Measurements from ENCODE around the gene UBE4B. TPM values are rescaled to one million over a fixed set of nuclear protein-coding genes. Genes with fewer than 3 reads are reported as not detected.
A peak's percentile ranks its signal among the peaks of the same experiment; 100 is the strongest.

The UBE4B gene
- total RNA-seq (10 to 100 TPM; 38.0 to 44.0 TPM), polyA plus RNA-seq (ENCODE audit: insufficient read length in 6 of 6) (10 to 100 TPM; 46.4 to 54.1 (median 48.5) TPM)
- long read RNA-seq, donor 1, partial matches to known transcripts, result 54 of 55 reads
- long read RNA-seq, donor 1, other reads (novel, unspliced or antisense), result 0 of 55 reads
- long read RNA-seq, donor 2, full-length matches to known transcripts, result 2 of 18 reads
- long read RNA-seq, donor 2, partial matches to known transcripts, result 16 of 18 reads
- long read RNA-seq, donor 2, other reads (novel, unspliced or antisense), result 0 of 18 reads
- long read RNA-seq, donor 3, full-length matches to known transcripts, result 4 of 10 reads
- long read RNA-seq, donor 3, partial matches to known transcripts, result 6 of 10 reads
- long read RNA-seq, donor 3, other reads (novel, unspliced or antisense), result 0 of 10 reads
- long read RNA-seq, donor 4, partial matches to known transcripts, result 1 of 3 reads
- long read RNA-seq, donor 4, other reads (novel, unspliced or antisense), result 1 of 3 reads
- long read RNA-seq, donor 5, full-length matches to known transcripts, result 1 of 18 reads
- long read RNA-seq, donor 5, partial matches to known transcripts, result 17 of 18 reads
- long read RNA-seq, donor 5, other reads (novel, unspliced or antisense), result 0 of 18 reads
- long read RNA-seq, donor 6, partial matches to known transcripts, result 6 of 6 reads
- long read RNA-seq, donor 6, other reads (novel, unspliced or antisense), result 0 of 6 reads
- long read RNA-seq, donor 7, partial matches to known transcripts, result 8 of 8 reads
- long read RNA-seq, donor 7, other reads (novel, unspliced or antisense), result 0 of 8 reads
- long read RNA-seq, donor 8, partial matches to known transcripts, result 18 of 20 reads
- long read RNA-seq, donor 8, other reads (novel, unspliced or antisense), result 0 of 20 reads
- long read RNA-seq, donor 9, result 0 reads
- long read RNA-seq, donor 10, partial matches to known transcripts, result 0 of 1 reads
- long read RNA-seq, donor 10, other reads (novel, unspliced or antisense), result 1 of 1 reads
- long read RNA-seq, donor 11, full-length matches to known transcripts, result 1 of 10 reads
- long read RNA-seq, donor 11, partial matches to known transcripts, result 9 of 10 reads
- long read RNA-seq, donor 11, other reads (novel, unspliced or antisense), result 0 of 10 reads
- long read RNA-seq, donor 12, full-length matches to known transcripts, result 1 of 17 reads
- long read RNA-seq, donor 12, partial matches to known transcripts, result 16 of 17 reads
- long read RNA-seq, donor 12, other reads (novel, unspliced or antisense), result 0 of 17 reads

DNA sequence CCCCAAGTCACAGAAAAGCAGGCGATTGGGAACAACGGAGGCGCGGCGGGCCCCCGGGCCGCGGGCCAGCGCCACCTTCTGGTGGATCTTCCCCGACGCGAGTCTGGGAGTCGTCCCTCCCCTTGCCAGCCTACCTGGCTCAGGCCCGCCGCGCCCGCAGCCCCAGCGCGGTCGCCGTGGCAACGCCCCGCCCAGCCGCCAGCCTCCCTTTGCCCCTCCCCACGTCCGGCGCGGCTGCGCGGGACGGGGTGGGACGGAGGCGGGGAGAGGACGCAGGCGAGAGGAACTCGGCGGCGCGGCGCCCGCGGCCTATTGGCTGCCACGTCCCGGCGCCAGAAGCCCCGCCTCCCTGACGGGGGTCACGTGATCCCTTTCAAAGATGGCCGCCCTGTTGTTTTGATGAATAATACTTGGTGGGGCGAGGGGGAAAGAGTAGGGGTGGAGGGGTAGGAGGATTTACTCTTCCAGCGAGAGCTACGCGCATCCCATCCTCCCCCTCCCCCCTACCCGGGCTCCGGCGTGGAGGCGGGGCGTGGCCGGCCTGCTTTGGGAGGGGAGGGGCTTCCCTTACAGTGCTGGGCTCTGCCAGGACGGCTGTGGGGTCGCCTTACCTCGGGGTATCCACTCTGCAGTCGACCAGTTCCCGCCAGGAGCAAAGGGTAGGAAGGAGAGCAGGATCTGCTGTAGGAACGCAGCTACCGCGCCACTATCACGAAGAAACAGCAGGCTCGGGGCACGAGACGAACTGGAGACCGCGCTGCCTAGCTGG is at the start of gene UBE4B:
UBE4B (plus strand) TSS at position 369 of the 769 bp plus-strand sequence. CDS start 713 bp downstream, outside the sequence.
- intact Hi-C loops (cut with DNase I), result loop anchor here in 1 of 2 donors (10.0 kb wide), 1 partner anchor 88 kb away; the partner anchor contains the start of genes LZIC and NMNAT1
- H3K9me3 ChIP-seq, result no peaks in the 10 kb centered on the region
- peak; percentile 97 to 100 (median 98) for DNase-seq
- H3K4me1 ChIP-seq, result peaks cover 9 to 28% of the 10 kb centered on the region in 2 donors
- peak within 1 kb of the TSS; percentile 89 to 94 for H3K27ac ChIP-seq
- peak within 1 kb of the TSS; percentile 70 to 98 for H3K4me3 ChIP-seq
- TF ChIP-seq, protein P1, sequence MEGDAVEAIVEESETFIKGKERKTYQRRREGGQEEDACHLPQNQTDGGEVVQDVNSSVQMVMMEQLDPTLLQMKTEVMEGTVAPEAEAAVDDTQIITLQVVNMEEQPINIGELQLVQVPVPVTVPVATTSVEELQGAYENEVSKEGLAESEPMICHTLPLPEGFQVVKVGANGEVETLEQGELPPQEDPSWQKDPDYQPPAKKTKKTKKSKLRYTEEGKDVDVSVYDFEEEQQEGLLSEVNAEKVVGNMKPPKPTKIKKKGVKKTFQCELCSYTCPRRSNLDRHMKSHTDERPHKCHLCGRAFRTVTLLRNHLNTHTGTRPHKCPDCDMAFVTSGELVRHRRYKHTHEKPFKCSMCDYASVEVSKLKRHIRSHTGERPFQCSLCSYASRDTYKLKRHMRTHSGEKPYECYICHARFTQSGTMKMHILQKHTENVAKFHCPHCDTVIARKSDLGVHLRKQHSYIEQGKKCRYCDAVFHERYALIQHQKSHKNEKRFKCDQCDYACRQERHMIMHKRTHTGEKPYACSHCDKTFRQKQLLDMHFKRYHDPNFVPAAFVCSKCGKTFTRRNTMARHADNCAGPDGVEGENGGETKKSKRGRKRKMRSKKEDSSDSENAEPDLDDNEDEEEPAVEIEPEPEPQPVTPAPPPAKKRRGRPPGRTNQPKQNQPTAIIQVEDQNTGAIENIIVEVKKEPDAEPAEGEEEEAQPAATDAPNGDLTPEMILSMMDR (IDR thresholded peaks at IDR 0.05), result peak; percentile 71 to 96
- H3K36me3 ChIP-seq, result peaks cover 0 to 15% of the 10 kb centered on the region in 2 donors
- no peaks in the 10 kb centered on the region for H3K27me3 ChIP-seq
- peak; percentile 99 for ATAC-seq

DNA sequence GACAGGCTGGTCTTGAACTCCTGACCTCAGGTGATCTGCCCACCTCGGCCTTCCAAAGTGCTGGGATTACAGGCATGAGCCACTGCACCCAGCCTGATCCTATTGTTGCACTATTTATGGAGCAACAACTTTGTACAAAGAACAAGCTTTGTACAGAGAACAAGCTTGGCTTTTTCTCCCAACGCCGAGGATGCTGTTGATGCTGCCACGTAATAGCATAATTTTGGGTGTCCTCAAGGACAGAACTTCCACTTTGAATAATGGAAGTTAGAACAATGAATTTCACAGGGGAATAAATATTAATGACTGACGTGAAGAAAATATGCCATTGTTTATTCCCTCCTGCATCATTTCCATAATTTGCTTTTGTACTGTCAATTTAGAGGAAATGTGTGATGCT is 48.5 kb upstream of the UBE4B start:
- TF ChIP-seq, protein P1 (IDR thresholded peaks at IDR 0.05), result no peak
- DNase-seq (no peak), ATAC-seq (no peak)
- no peaks in the 10 kb centered on the region for H3K27me3 ChIP-seq
- H3K9me3 ChIP-seq, result no peaks in the 10 kb centered on the region
- no peak overlapping the region for H3K4me3 ChIP-seq
- H3K36me3 ChIP-seq, result peaks cover 0 to 47% of the 10 kb centered on the region in 2 donors
- intact Hi-C loops (cut with DNase I), result no loop called here
- H3K27ac ChIP-seq, result no peak overlapping the region
- no peaks in the 10 kb centered on the region for H3K4me1 ChIP-seq

DNA sequence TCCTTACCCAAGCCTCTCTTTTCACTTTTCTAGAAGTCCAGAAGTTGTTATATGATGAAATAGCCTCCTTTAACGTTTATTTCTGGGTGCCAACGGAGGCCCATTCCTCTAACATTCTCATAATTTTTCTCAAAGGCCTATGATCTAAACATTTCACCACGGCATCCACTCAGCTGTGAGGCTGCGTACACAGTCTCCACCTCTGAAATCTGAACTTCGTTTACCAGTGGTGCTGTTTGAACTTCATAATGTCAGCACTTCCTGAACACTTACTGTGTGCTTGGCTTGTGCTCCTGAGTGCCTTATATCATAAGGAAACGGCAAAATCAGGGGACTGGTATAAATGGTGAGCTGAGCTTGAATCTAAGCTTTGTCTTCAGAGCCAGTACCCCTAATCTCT is 47.8 kb upstream of the UBE4B start:
- Histone ChIP-seq H3K4me3 (no peak overlapping the region), H3K9me3 (no peaks in the 10 kb centered on the region), H3K36me3 (peaks cover 0 to 40% of the 10 kb centered on the region in 2 donors), H3K4me1 (peaks cover 0 to 5% of the 10 kb centered on the region in 2 donors), H3K27me3 (no peaks in the 10 kb centered on the region), H3K27ac (no peak overlapping the region)
- intact Hi-C loops (cut with DNase I), result no loop called here
- ATAC-seq (peak; percentile 69), DNase-seq (no peak)
- TF ChIP-seq, protein P1 (IDR thresholded peaks at IDR 0.05), result no peak

DNA sequence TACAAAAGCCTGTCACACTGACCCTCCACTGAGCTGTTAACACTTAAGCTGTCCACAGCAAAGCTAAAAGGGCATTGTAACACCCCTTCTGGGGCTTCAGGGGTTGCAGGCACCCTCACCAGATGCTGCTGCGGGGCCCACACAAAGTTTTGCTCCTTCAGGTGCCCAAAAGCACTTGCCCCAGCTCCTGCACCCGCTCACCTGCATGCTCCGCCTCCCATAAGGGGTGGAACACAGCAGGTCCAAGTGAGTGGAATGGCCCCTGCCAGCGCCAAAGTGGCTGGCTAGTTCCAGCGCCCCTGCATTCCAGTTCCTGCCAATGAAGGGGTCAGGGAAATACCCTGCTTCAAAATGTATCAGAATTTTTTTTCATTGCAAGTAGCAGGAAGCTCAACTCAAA is 43.0 kb upstream of the UBE4B start:
- Histone ChIP-seq H3K9me3 (no peaks in the 10 kb centered on the region), H3K27me3 (peaks cover 0 to 36% of the 10 kb centered on the region in 2 donors), H3K27ac (no peak overlapping the region), H3K4me3 (no peak overlapping the region), H3K4me1 (peaks cover 0 to 37% of the 10 kb centered on the region in 2 donors), H3K36me3 (no peaks in the 10 kb centered on the region)
- intact Hi-C loops (cut with DNase I), result no loop called here
- ATAC-seq (no peak), DNase-seq (no peak)
- TF ChIP-seq, protein P1 (IDR thresholded peaks at IDR 0.05), result no peak
